Measurements from ENCODE around the gene SLC1A2. TPM values are rescaled to one million over a fixed set of nuclear protein-coding genes. Genes with fewer than 3 reads are reported as not detected.
"Not testable (repeated sequence)": the region's sequence is repeated elsewhere in the genome, so short reads cannot be mapped to it uniquely, and the experiment has no call there.

SLC1A2 gene
- total RNA-seq, 1 donor from 2014 or later = not detected

- no peak for DNase-seq (ENCODE audit: low read depth, low spot score)
These were observed 189.0 kb downstream of the SLC1A2 start for GRCh38 chr11:35230388-35230787.

- no peak for DNase-seq (ENCODE audit: low read depth, low spot score)
These were observed 191.0 kb downstream of the SLC1A2 start for GRCh38 chr11:35228328-35228725.

GRCh38 chr11:35227576-35228327 is 191.6 kb downstream of the SLC1A2 start:
- no peak for DNase-seq (ENCODE audit: low read depth, low spot score)

- DNase-seq (ENCODE audit: low read depth, low spot score) = not testable (repeated sequence)
These were observed 192.6 kb downstream of the SLC1A2 start for GRCh38 chr11:35226756-35227155.

- DNase-seq (ENCODE audit: low read depth, low spot score) = no peak
These were observed 193.3 kb downstream of the SLC1A2 start for GRCh38 chr11:35225946-35226520.

- DNase-seq (ENCODE audit: low read depth, low spot score) = no peak
These were observed 195.4 kb downstream of the SLC1A2 start for GRCh38 chr11:35223991-35224390.

GRCh38 chr11:35223371-35223796 is 196.0 kb downstream of the SLC1A2 start:
- no peak for DNase-seq (ENCODE audit: low read depth, low spot score)

GRCh38 chr11:35218956-35219355 is 200.4 kb downstream of the SLC1A2 start:
- no peak for DNase-seq (ENCODE audit: low read depth, low spot score)

- DNase-seq (ENCODE audit: low read depth, low spot score) = no peak
These were observed 202.2 kb downstream of the SLC1A2 start for GRCh38 chr11:35216962-35217678.

GRCh38 chr11:35215945-35216344 is 203.4 kb downstream of the SLC1A2 start:
- DNase-seq (ENCODE audit: low read depth, low spot score) = no peak

- no peak for DNase-seq (ENCODE audit: low read depth, low spot score)
These were observed 204.6 kb downstream of the SLC1A2 start for GRCh38 chr11:35214792-35215193.

- DNase-seq (ENCODE audit: low read depth, low spot score) = no peak
These were observed 205.1 kb downstream of the SLC1A2 start for GRCh38 chr11:35214226-35214770.

GRCh38 chr11:35211952-35212351 is 207.4 kb downstream of the SLC1A2 start:
- no peak for DNase-seq (ENCODE audit: low read depth, low spot score)

GRCh38 chr11:35210876-35211546 is 208.3 kb downstream of the SLC1A2 start:
- no peak for DNase-seq (ENCODE audit: low read depth, low spot score)

GRCh38 chr11:35208795-35209194 is 210.6 kb downstream of the SLC1A2 start:
- no peak for DNase-seq (ENCODE audit: low read depth, low spot score)

GRCh38 chr11:35207471-35208403 is 211.6 kb downstream of the SLC1A2 start:
- no peak for DNase-seq (ENCODE audit: low read depth, low spot score)

- DNase-seq (ENCODE audit: low read depth, low spot score) = no peak
These were observed 212.7 kb downstream of the SLC1A2 start for GRCh38 chr11:35206616-35207015.

- no peak for DNase-seq (ENCODE audit: low read depth, low spot score)
These were observed 214.7 kb downstream of the SLC1A2 start for GRCh38 chr11:35204614-35205013.
